ENCODE data around the gene PARD6B. TPM values are rescaled to one million over a fixed set of nuclear protein-coding genes. Genes with fewer than 3 reads are reported as not detected.

The PARD6B gene
- total RNA-seq, 1 experiment from 2014 or later: 41.3 TPM

DNA sequence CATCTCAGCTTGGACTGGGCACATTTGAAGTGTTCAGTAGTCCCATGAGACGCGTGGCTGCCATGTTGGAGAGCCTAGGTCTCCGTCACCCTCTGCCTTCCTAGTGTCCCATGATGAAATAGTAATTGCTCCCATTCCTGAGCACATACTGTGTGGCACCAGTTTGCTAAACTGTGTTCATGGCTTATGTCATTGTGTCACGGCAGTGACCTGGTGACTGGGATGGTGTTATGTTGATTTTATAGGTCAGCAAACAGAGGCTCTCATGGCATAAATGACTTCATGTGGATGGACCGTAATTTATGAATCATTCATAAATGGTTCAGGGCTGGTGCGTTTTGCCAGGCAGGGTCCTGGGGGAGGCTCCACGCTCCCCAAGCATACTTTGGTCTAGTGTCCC, 67.3 kb downstream of the PARD6B start:
- intact Hi-C loops (cut with micrococcal nuclease): no loop called here
- Histone ChIP-seq H3K79me2 (ENCODE audit: insufficient read depth, low read length) (no peaks in the 10 kb centered on the region), H3K36me3 (ENCODE audit: control insufficient read depth in 1 of 2, insufficient read depth in 2 of 2, low read length in 2 of 2) (no peaks in the 10 kb centered on the region), H3K4me3 (replicated peaks in 1 of 2; ENCODE audit: low read depth in 1 of 2, low read length in 2 of 2) (no peak overlapping the region), H3K9me2 (ENCODE audit: insufficient read depth) (no peaks in the 10 kb centered on the region), H3K4me2 (ENCODE audit: low read length) (no peak overlapping the region), H3K9ac (ENCODE audit: low read length) (no peak overlapping the region), H4K20me1 (ENCODE audit: insufficient read depth) (no peaks in the 10 kb centered on the region), H2AFZ (ENCODE audit: low read depth, low read length, poor library complexity, severe bottlenecking) (no peak overlapping the region), H3K27ac (ENCODE audit: low read depth, low read length) (no peak overlapping the region), H3K9me3 (ENCODE audit: control insufficient read depth in 1 of 2, insufficient read depth in 1 of 2, low read depth in 1 of 2, low read length in 2 of 2) (no peaks in the 10 kb centered on the region), H3K4me1 (ENCODE audit: control insufficient read depth in 1 of 2, insufficient read depth in 2 of 2, low read length in 2 of 2) (peaks cover 2 to 15% of the 10 kb centered on the region in 2 experiments; a peak in 3 of 4 replicates), H3K27me3 (ENCODE audit: insufficient read depth, low read length) (no peaks in the 10 kb centered on the region)
- ChIA-PET POLR2A (no interaction called here), RAD21 (ENCODE audit: low non-redundant PET in 1 of 2, low total read pairs in 2 of 2, uncharacterized antibody in 2 of 2, unreplicated experiment in 2 of 2) (no interaction called here), CTCF (no interaction called here)
- ATAC-seq (no peak), DNase-seq (ENCODE audit: low read depth, low spot score) (no peak)
- BruUV-seq (replicated peaks): no TSS peak
- TF ChIP-seq EZH2phosphoT487 (IDR thresholded peaks at IDR 0.05; ENCODE audit: borderline replicate concordance) (no peak), ZBTB33 (IDR thresholded peaks at IDR 0.05; ENCODE audit: extremely low read depth, insufficient replicate concordance, low read length) (no peak), ELF1 (IDR thresholded peaks at IDR 0.05; ENCODE audit: borderline replicate concordance, low read depth) (no peak), TCF7L2 (IDR thresholded peaks at IDR 0.05; ENCODE audit: borderline replicate concordance, extremely low read depth, insufficient read depth, insufficient read length) (no peak), YY1 (IDR thresholded peaks at IDR 0.05; ENCODE audit: extremely low read depth, insufficient replicate concordance, low read depth, low read length) (no peak), SIN3A (IDR thresholded peaks at IDR 0.05; ENCODE audit: low read depth) (no peak), SP1 (IDR thresholded peaks at IDR 0.05; ENCODE audit: low read depth) (no peak), CEBPB (IDR thresholded peaks at IDR 0.05; ENCODE audit: low read depth) (no peak), CBX3 (IDR thresholded peaks at IDR 0.05; ENCODE audit: low read depth) (no peak), ZNF274 (IDR thresholded peaks at IDR 0.05; ENCODE audit: low read depth, low read length) (no peak), JUND (IDR thresholded peaks at IDR 0.05) (no peak), ZFX (IDR thresholded peaks at IDR 0.05) (no peak), FOSL1 (IDR thresholded peaks at IDR 0.05; ENCODE audit: low read depth) (no peak), EGR1 (IDR thresholded peaks at IDR 0.05; ENCODE audit: low read depth) (no peak), SRF (IDR thresholded peaks at IDR 0.05; ENCODE audit: low read depth) (no peak), EZH2 (IDR thresholded peaks at IDR 0.05) (no peak)
- TF ChIP-seq, protein P1, sequence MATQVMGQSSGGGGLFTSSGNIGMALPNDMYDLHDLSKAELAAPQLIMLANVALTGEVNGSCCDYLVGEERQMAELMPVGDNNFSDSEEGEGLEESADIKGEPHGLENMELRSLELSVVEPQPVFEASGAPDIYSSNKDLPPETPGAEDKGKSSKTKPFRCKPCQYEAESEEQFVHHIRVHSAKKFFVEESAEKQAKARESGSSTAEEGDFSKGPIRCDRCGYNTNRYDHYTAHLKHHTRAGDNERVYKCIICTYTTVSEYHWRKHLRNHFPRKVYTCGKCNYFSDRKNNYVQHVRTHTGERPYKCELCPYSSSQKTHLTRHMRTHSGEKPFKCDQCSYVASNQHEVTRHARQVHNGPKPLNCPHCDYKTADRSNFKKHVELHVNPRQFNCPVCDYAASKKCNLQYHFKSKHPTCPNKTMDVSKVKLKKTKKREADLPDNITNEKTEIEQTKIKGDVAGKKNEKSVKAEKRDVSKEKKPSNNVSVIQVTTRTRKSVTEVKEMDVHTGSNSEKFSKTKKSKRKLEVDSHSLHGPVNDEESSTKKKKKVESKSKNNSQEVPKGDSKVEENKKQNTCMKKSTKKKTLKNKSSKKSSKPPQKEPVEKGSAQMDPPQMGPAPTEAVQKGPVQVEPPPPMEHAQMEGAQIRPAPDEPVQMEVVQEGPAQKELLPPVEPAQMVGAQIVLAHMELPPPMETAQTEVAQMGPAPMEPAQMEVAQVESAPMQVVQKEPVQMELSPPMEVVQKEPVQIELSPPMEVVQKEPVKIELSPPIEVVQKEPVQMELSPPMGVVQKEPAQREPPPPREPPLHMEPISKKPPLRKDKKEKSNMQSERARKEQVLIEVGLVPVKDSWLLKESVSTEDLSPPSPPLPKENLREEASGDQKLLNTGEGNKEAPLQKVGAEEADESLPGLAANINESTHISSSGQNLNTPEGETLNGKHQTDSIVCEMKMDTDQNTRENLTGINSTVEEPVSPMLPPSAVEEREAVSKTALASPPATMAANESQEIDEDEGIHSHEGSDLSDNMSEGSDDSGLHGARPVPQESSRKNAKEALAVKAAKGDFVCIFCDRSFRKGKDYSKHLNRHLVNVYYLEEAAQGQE (IDR thresholded peaks at IDR 0.05; ENCODE audit: low read depth): no peak
- TF ChIP-seq, protein P2, sequence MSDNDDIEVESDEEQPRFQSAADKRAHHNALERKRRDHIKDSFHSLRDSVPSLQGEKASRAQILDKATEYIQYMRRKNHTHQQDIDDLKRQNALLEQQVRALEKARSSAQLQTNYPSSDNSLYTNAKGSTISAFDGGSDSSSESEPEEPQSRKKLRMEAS (IDR thresholded peaks at IDR 0.05): no peak

Data from HCT116 (cell line).